A549 (cell line): ENCODE results near the gene FIS1. TPM values are rescaled to one million over a fixed set of nuclear protein-coding genes. Genes with fewer than 3 reads are reported as not detected.

ENCODE experiments used
- ATAC-seq, 2 experiments: fragments of 200-7000 bp in 1 of 2; fragments of >200 bp in 1 of 2; cut with Nextera tagmentation in 1 of 2; cut with Tn5 transposase in 1 of 2; 3 replicates each; pipeline versions ENCODE4 v1.8.0 to v1.9.1; 2018 to 2020; ENCODE audit warnings: mild to moderate bottlenecking in 1 of 2, moderate library complexity in 1 of 2
- CTCF ChIA-PET: fragments of 300-600 bp; sonication (Branson Sonifier 250); formaldehyde crosslinking; extraction: SDS; loops from one replicate; lab custom pipeline; 2021; ENCODE audit warnings: antibody characterized with exemption, inconsistent platforms; lab: Yijun Ruan, JAX
- POLR2A ChIA-PET: fragments of 350-600 bp; formaldehyde crosslinking; extraction: SDS; loops from one replicate; lab custom pipeline; 2021; ENCODE audit warnings: antibody characterized with exemption, inconsistent platforms; lab: Yijun Ruan, JAX
- DNase-seq, 2 experiments: peaks; one replicate each; pipeline versions ENCODE4 v3.0.0 to v3.0.0-alpha.2; 2011 to 2016; ENCODE audit warnings: low read depth in 1 of 2, low spot score in 1 of 2
- FAIRE-seq: peaks from 2 replicates; lab custom pipeline; 2011; peaks lifted over from hg19 to GRCh38; lab: Jason Lieb, UNC
- H3K27ac ChIP-seq, 2 experiments: fragments of >200 bp; sonication (Bioruptor Twin); formaldehyde crosslinking; 3 replicates each; pipeline ENCODE4 v1.5.1; 2016 to 2017
- H3K4me1 ChIP-seq: fragments of >200 bp; sonication (Bioruptor Twin); formaldehyde crosslinking; 3 replicates; pipeline ENCODE4 v1.6.1; 2016
- H3K4me2 ChIP-seq: fragments of >200 bp; sonication (Bioruptor Twin); formaldehyde crosslinking; 3 replicates; pipeline ENCODE4 v1.6.1; 2016
- H3K4me3 ChIP-seq: fragments of >200 bp; sonication (Bioruptor Twin); formaldehyde crosslinking; 3 replicates; pipeline ENCODE4 v1.5.1; 2016
- H3K9me3 ChIP-seq: fragments of >200 bp; sonication (Bioruptor Twin); formaldehyde crosslinking; 3 replicates; pipeline ENCODE4 v1.6.1; 2016
- ATOH8 ChIP-seq: fragments of 250-450 bp; sonication (Bioruptor Pico); IDR thresholded peaks from 2 replicates; pipeline ENCODE4 v1.5.0; 2020; ENCODE audit warnings: low read depth, mild to moderate bottlenecking, moderate library complexity
- BHLHE40 ChIP-seq: IDR thresholded peaks from 2 replicates; pipeline ENCODE4 v1.6.1; 2012; ENCODE audit warnings: low read depth, low read length, inconsistent platforms
- CBX2 ChIP-seq: fragments of 200-600 bp; sonication (generic); IDR thresholded peaks from 2 replicates; pipeline ENCODE4 v1.6.1; 2016; ENCODE audit warnings: low read depth, mild to moderate bottlenecking, borderline replicate concordance
- CTCF ChIP-seq: fragments of >200 bp; sonication (Bioruptor Twin); formaldehyde crosslinking; IDR thresholded peaks from 3 replicates; pipeline ENCODE4 v1.5.1; 2016
- EHF ChIP-seq: fragments of 250-450 bp; sonication (Bioruptor Pico); IDR thresholded peaks from 2 replicates; pipeline ENCODE4 v1.5.0; 2020; ENCODE audit warnings: mild to moderate bottlenecking
- EP300 ChIP-seq, 2 experiments: fragments of >200 bp; sonication (Bioruptor Twin); formaldehyde crosslinking; IDR thresholded peaks; 2 replicates in 1 of 2; 3 replicates in 1 of 2; pipeline ENCODE4 v1.6.1; 2016 to 2017
- FOSL2 ChIP-seq, 2 experiments: fragments of 450-650 bp in 1 of 2; fragments of >200 bp in 1 of 2; sonication (Bioruptor Twin) in 1 of 2; formaldehyde crosslinking; IDR thresholded peaks; 2 replicates each; pipeline versions ENCODE4 v1.5.0 to v1.6.1; 2016 to 2020; ENCODE audit warnings: mild to moderate bottlenecking in 1 of 2, moderate library complexity in 1 of 2
- FOXS1 ChIP-seq: fragments of 250-450 bp; sonication (Bioruptor Pico); IDR thresholded peaks from 2 replicates; pipeline ENCODE4 v1.5.0; 2020; ENCODE audit warnings: mild to moderate bottlenecking, moderate library complexity
- GATA3 ChIP-seq: IDR thresholded peaks from 2 replicates; pipeline ENCODE4 v1.6.1; 2012; ENCODE audit warnings: borderline replicate concordance
- HOXA7 ChIP-seq: fragments of 250-450 bp; sonication (Bioruptor Pico); IDR thresholded peaks from 2 replicates; pipeline ENCODE4 v1.5.0; 2020; ENCODE audit warnings: mild to moderate bottlenecking, moderate library complexity
- HOXB13 ChIP-seq: fragments of 250-450 bp; sonication (Bioruptor Pico); IDR thresholded peaks from 2 replicates; pipeline ENCODE4 v1.5.0; 2020; ENCODE audit warnings: low read depth, mild to moderate bottlenecking, moderate library complexity
- HOXB5 ChIP-seq: fragments of 250-450 bp; sonication (Bioruptor Pico); IDR thresholded peaks from 2 replicates; pipeline ENCODE4 v1.5.0; 2020; ENCODE audit warnings: mild to moderate bottlenecking, moderate library complexity
- JUN ChIP-seq, 2 experiments: fragments of >200 bp; sonication (Bioruptor Twin); formaldehyde crosslinking; IDR thresholded peaks; 2 replicates in 1 of 2; 3 replicates in 1 of 2; pipeline ENCODE4 v1.6.1; 2016 to 2017
- JUNB ChIP-seq: fragments of >200 bp; sonication (Bioruptor Twin); formaldehyde crosslinking; IDR thresholded peaks from 2 replicates; pipeline ENCODE4 v1.6.1; 2016
- KDM1A ChIP-seq: fragments of 200-600 bp; sonication (generic); IDR thresholded peaks from 2 replicates; pipeline ENCODE4 v1.6.1; 2016; ENCODE audit warnings: low read depth, mild to moderate bottlenecking
- KDM5A ChIP-seq: fragments of 200-600 bp; sonication (generic); IDR thresholded peaks from 2 replicates; pipeline ENCODE4 v1.6.1; 2016; ENCODE audit warnings: antibody characterized with exemption, mild to moderate bottlenecking
- MAX ChIP-seq: IDR thresholded peaks from 2 replicates; pipeline ENCODE4 v1.6.1; 2012
- NPAS2 ChIP-seq: fragments of 250-450 bp; sonication (Bioruptor Pico); IDR thresholded peaks from 2 replicates; pipeline ENCODE4 v1.8.0; 2022; ENCODE audit warnings: mild to moderate bottlenecking, moderate library complexity, borderline replicate concordance
- PBX3 ChIP-seq: IDR thresholded peaks from 2 replicates; pipeline ENCODE4 v1.6.1; 2012
- POLR2A ChIP-seq: IDR thresholded peaks from 2 replicates; pipeline ENCODE4 v1.6.1; 2012; ENCODE audit warnings: mild to moderate bottlenecking, low read length
- POLR2AphosphoS2 ChIP-seq: conservative IDR thresholded peaks from 2 replicates; pipeline ENCODE4 v1.6.1; 2012; ENCODE audit warnings: low read length, improper control_type of control experiment, inconsistent platforms
- RCOR1 ChIP-seq: fragments of 150-350 bp; IDR thresholded peaks from 2 replicates; pipeline ENCODE4 v1.6.1; 2014; ENCODE audit warnings: antibody characterized with exemption, low read length, low read depth
- RFX5 ChIP-seq: fragments of 450-650 bp; IDR thresholded peaks from 2 replicates; pipeline ENCODE4 v1.7.1; 2014; ENCODE audit warnings: antibody characterized with exemption, mild to moderate bottlenecking, moderate library complexity
- SREBF2 ChIP-seq: fragments of 450-650 bp; IDR thresholded peaks from 2 replicates; pipeline ENCODE4 v1.6.1; 2014; ENCODE audit warnings: mild to moderate bottlenecking, moderate library complexity
- TFCP2L1 ChIP-seq: fragments of 250-450 bp; sonication (Bioruptor Pico); IDR thresholded peaks from 2 replicates; pipeline ENCODE4 v1.5.0; 2021; ENCODE audit warnings: mild to moderate bottlenecking
- WGBS: methylation state at CpG from one replicate; pipeline ENCODE4 v1.1.6; 2017; ENCODE audit errors: missing lambda C conversion rate; 5-methylcytosine and 5-hydroxymethylcytosine counted together
- polyA plus RNA-seq, 4 experiments: library from polyadenylated mRNA; depleted of rRNA in 3 of 4; stranded (reverse); fragments of >200 nt; fragmentation: RNase III in 1 of 4; extraction: RNeasy Plus Mini Kit Qiagen cat#74134 plus additional on column Dnase treatment in 1 of 4; gene quantifications; 2 replicates in 3 of 4; 3 replicates in 1 of 4; pipeline ENCODE4 v1.2.3, GENCODE V29; 2011 to 2017

FIS1 gene
- polyA plus RNA-seq, 2 of the 4 experiments (the other 2 are of a cell fraction) = 111 to 155 TPM

- no peak for TF ChIP-seq MAX
- no peak for TF ChIP-seq HOXB13
- no peak for TF ChIP-seq EHF
- TF ChIP-seq BHLHE40 = no peak
- TF ChIP-seq SREBF2 = no peak
- TF ChIP-seq JUN (IDR thresholded peaks at IDR 0.05) = no peak
- no peak for TF ChIP-seq FOSL2 (IDR thresholded peaks at IDR 0.05)
- no peak for TF ChIP-seq FOSL2 (CRISPR knock-in tag; IDR thresholded peaks at IDR 0.05)
- TF ChIP-seq FOXS1 (CRISPR knock-in tag) = no peak
- no peak for TF ChIP-seq HOXB5
- TF ChIP-seq RCOR1 = no peak
- TF ChIP-seq NPAS2 = no peak
- TF ChIP-seq GATA3 = no peak
- no peak for TF ChIP-seq RFX5
- TF ChIP-seq CBX2 = no peak
- TF ChIP-seq KDM5A = no peak
- Histone ChIP-seq H3K9me3 (no peaks in the 10 kb centered on the region), H3K4me2 (no peak overlapping the region), H3K27ac (no peak overlapping the region), H3K4me1 (peaks cover 12% of the 10 kb centered on the region), H3K4me3 (no peak overlapping the region)
- no peak for FAIRE-seq
- WGBS = 100% methylated on average over 6 of the region's 24 CpGs
- POLR2A ChIA-PET = no interaction called here
- DNase-seq = no peak
- no peak for ATAC-seq
- CTCF ChIA-PET = interaction anchor here (0.9 to 2.0 kb wide), 6 partner anchors 11 to 153 kb away, joined by 3 to 10 read pairs (median 3); partner anchors contain the start of gene MOGAT3
These were observed 33.4 kb downstream of the FIS1 start for GRCh38 chr7:101211501-101211900.

GRCh38 chr7:101210143-101210542, 34.7 kb downstream of the FIS1 start:
- ATAC-seq = no peak
- POLR2A ChIA-PET = no interaction called here

More at GRCh38 chr7:101210143-101210542, 34.7 kb downstream of the FIS1 start:
- Histone ChIP-seq H3K4me3 (no peak overlapping the region), H3K4me1 (0 out of 3 replicates have a peak, but pooled peaks cover 3% of the 10 kb centered on the region), H3K9me3 (no peaks in the 10 kb centered on the region), H3K27ac (no peak overlapping the region), H3K4me2 (no peak overlapping the region)
- 99% methylated on average over 14 of the region's 19 CpGs for WGBS
- no peak for FAIRE-seq
- CTCF ChIA-PET = interaction anchor here (1.2 to 2.0 kb wide), 4 partner anchors 16 to 80 kb away, joined by 3 to 10 read pairs (median 4); no protein-coding TSS in a partner anchor
- DNase-seq = no peak
- TF ChIP-seq PBX3 (no peak), POLR2A (no peak), MAX (no peak), CTCF (no peak), JUNB (no peak), TFCP2L1 (CRISPR knock-in tag) (no peak), KDM5A (no peak), HOXA7 (CRISPR knock-in tag) (no peak), EP300 (IDR thresholded peaks at IDR 0.05) (no peak), GATA3 (no peak), RFX5 (no peak), ATOH8 (CRISPR knock-in tag) (no peak), FOXS1 (CRISPR knock-in tag) (no peak), POLR2AphosphoS2 (no peak), KDM1A (no peak)
